ENCODE measurements around the gene SYNE2. TPM values are rescaled to one million over a fixed set of nuclear protein-coding genes. Genes with fewer than 3 reads are reported as not detected.
"Not testable (repeated sequence)": the region's sequence is repeated elsewhere in the genome, so short reads cannot be mapped to it uniquely, and the experiment has no call there.

SYNE2 gene
- total and polyA plus RNA-seq, 4 donors = 12.0 to 79.9 (median 19.5) TPM

GRCh38 chr14:64118403-64118742, 265.6 kb downstream of the SYNE2 start:
- not testable (repeated sequence) for DNase-seq (ENCODE audit: low spot score); H3K9me3 ChIP-seq (ENCODE audit: control insufficient read depth in 4 of 4, low read length in 3 of 4); H3K4me1 ChIP-seq (ENCODE audit: control insufficient read depth in 4 of 4, insufficient read depth in 4 of 4, low read length in 3 of 4); H3K4me3 ChIP-seq (ENCODE audit: low read depth in 1 of 3, low read length in 3 of 3); H3K27me3 ChIP-seq (ENCODE audit: control insufficient read depth in 4 of 4, insufficient read depth in 4 of 4, low read length in 3 of 4)
- peak overlapping the region in 1 of 2 donors; percentile 52 for H3K9ac ChIP-seq (ENCODE audit: low read depth in 1 of 2, low read length in 2 of 2)
- peaks cover 10 to 32% (median 26%) of the 10 kb centered on the region in 4 donors for H3K36me3 ChIP-seq (ENCODE audit: control insufficient read depth in 4 of 4, insufficient read depth in 3 of 4, low read depth in 1 of 4, low read length in 3 of 4)
- H3K27ac ChIP-seq (ENCODE audit: low read depth in 1 of 2, low read length in 2 of 2) = peak overlapping the region; percentile 65 to 88
- TF ChIP-seq YY1 (IDR thresholded peaks at IDR 0.05) = peak; percentile 36
- 78% methylated on average over 7 of the region's 7 CpGs for WGBS

- H3K9ac ChIP-seq (ENCODE audit: low read depth in 1 of 2, low read length in 2 of 2) = peak overlapping the region in 1 of 2 donors; percentile 3
- H3K27me3 ChIP-seq (ENCODE audit: control insufficient read depth in 4 of 4, insufficient read depth in 4 of 4, low read length in 3 of 4) = no peaks in the 10 kb centered on the region
- WGBS = 92% methylated on average over 2 of the region's 2 CpGs
- TF ChIP-seq SP1 (IDR thresholded peaks at IDR 0.05) (no peak), ATF3 (IDR thresholded peaks at IDR 0.05) (no peak), FOXA2 (IDR thresholded peaks at IDR 0.05) (no peak), REST (IDR thresholded peaks at IDR 0.05) (no peak), TAF1 (conservative IDR thresholded peaks at IDR 0.05) (no peak), HNF4A (conservative IDR thresholded peaks at IDR 0.05) (no peak), HNF4G (IDR thresholded peaks at IDR 0.05) (no peak), CTCF (IDR thresholded peaks at IDR 0.05; ENCODE audit: low read depth, low read length, missing input control) (no peak)
- no peaks in the 10 kb centered on the region for H3K9me3 ChIP-seq (ENCODE audit: control insufficient read depth in 4 of 4, low read length in 3 of 4)
- no peak overlapping the region for H3K4me3 ChIP-seq (ENCODE audit: low read depth in 1 of 3, low read length in 3 of 3)
- DNase-seq (ENCODE audit: low spot score) = no peak
- H3K4me1 ChIP-seq (ENCODE audit: control insufficient read depth in 4 of 4, insufficient read depth in 4 of 4, low read length in 3 of 4) = peaks cover 0 to 7% (median 4%) of the 10 kb centered on the region in 4 donors
- peaks cover 10 to 32% (median 26%) of the 10 kb centered on the region in 4 donors for H3K36me3 ChIP-seq (ENCODE audit: control insufficient read depth in 4 of 4, insufficient read depth in 3 of 4, low read depth in 1 of 4, low read length in 3 of 4)
- H3K27ac ChIP-seq (ENCODE audit: low read depth in 1 of 2, low read length in 2 of 2) = peak overlapping the region; percentile 65 to 88
Measured at GRCh38 chr14:64118892-64119291, 266.1 kb downstream of the SYNE2 start.

- Histone ChIP-seq H3K4me3 (ENCODE audit: low read depth in 1 of 3, low read length in 3 of 3) (no peak overlapping the region), H3K4me1 (ENCODE audit: control insufficient read depth in 4 of 4, insufficient read depth in 4 of 4, low read length in 3 of 4) (peaks cover 0 to 7% (median 3%) of the 10 kb centered on the region in 4 donors), H3K9me3 (ENCODE audit: control insufficient read depth in 4 of 4, low read length in 3 of 4) (no peaks in the 10 kb centered on the region), H3K36me3 (ENCODE audit: control insufficient read depth in 4 of 4, insufficient read depth in 3 of 4, low read depth in 1 of 4, low read length in 3 of 4) (peaks cover 10 to 34% (median 30%) of the 10 kb centered on the region in 4 donors), H3K27me3 (ENCODE audit: control insufficient read depth in 4 of 4, insufficient read depth in 4 of 4, low read length in 3 of 4) (no peaks in the 10 kb centered on the region), H3K9ac (ENCODE audit: low read depth in 1 of 2, low read length in 2 of 2) (no peak overlapping the region), H3K27ac (ENCODE audit: low read depth in 1 of 2, low read length in 2 of 2) (no peak overlapping the region)
- DNase-seq (ENCODE audit: low spot score) = no peak
- 97% methylated on average over 2 of the region's 2 CpGs for WGBS
- TF ChIP-seq CTCF (IDR thresholded peaks at IDR 0.05; ENCODE audit: low read depth, low read length, missing input control) (no peak), RAD21 (IDR thresholded peaks at IDR 0.05) (no peak), RXRA (IDR thresholded peaks at IDR 0.05) (no peak), SP1 (IDR thresholded peaks at IDR 0.05) (no peak), YY1 (IDR thresholded peaks at IDR 0.05) (no peak)
Measured at GRCh38 chr14:64119500-64119899, 266.7 kb downstream of the SYNE2 start.

All from liver (tissue), 9 donors.